GM21723 (cell line): ENCODE results near the gene CALCOCO2.
"Not testable (repeated sequence)": the region's sequence is repeated elsewhere in the genome, so short reads cannot be mapped to it uniquely, and the experiment has no call there.

Experiments
- ATAC-seq: cut with Tn5 transposase; IDR thresholded peaks from one replicate; pipeline ENCODE4 v1.9.1; 2021; ENCODE audit warnings: mild to moderate bottlenecking, moderate library complexity; ENCODE audit not compliant: unreplicated experiment

The CALCOCO2 gene

DNA sequence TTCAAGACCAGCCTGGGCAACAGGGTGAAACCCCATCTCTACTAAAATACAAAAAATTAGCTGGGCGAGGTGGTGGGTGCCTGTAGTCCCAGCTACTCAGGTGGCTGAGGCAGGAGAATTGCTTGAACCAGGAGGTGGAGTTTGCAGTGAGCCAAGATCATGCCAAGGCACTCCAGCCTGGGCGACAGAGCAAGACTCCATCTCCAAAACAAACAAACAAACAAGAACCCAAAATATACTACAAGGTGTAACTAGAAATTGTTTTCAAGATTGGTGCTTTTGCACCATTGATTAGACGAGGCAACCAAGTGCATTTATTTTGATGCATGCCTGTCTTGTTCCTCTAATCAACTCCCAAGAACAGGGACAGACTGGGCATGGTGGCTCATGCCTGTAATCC, 41.6 kb downstream of the CALCOCO2 start:
- not testable (repeated sequence) for ATAC-seq

DNA sequence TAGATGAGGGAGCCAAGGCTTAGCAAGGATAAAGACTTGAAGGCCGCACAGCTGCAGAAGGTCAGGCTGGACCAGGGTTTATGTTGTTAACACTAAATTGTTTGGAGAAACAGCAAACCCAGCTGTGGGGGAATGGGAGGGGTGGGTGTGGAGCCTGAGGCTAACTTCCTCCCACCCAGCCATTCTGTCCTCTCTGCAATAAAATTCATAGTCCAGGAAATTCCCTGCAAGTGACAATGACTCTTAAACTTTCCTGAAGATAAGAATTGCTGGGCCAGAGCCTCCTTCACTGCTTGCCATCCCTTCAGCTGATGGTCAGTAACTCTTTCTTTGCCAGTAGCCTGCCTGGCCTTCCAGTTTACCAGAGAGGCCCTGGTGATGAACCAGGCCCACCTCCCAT, 42.4 kb downstream of the CALCOCO2 start:
- no peak for ATAC-seq

DNA sequence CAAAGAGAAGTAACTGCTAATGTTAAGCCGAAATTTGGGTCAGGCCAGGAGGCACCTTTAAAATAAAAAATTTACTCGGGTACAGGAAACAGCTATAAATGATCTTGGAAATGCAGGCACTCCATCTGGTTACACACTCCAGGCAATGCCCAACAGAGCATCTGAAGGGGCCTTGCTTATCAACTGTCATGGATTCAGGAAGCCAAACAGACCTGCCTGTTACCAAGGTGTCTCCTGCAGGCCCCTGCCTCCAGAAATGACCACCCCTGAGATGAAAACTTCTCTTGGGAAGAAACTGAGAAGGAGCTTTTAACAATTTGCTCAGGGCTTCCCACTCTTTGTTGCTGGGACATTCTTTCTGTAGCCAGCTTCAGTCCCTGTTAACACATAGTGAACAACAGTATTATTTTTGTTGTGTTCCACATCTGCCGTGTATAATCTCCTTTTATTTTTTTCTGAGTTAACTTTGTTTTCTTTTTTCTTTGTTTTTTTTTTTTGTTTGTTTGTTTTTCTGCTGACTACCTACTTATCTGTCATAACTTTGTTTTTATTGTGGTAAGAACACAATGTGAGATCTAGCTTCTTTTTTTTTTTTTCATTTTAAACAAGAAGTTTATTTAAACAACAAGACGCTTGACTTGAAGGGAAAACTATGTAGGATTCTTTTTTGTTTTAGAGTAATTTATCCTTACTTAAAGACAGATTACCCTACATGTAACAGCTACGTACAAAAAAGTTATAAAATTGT, 43.0 kb downstream of the CALCOCO2 start:
- ATAC-seq = no peak

DNA sequence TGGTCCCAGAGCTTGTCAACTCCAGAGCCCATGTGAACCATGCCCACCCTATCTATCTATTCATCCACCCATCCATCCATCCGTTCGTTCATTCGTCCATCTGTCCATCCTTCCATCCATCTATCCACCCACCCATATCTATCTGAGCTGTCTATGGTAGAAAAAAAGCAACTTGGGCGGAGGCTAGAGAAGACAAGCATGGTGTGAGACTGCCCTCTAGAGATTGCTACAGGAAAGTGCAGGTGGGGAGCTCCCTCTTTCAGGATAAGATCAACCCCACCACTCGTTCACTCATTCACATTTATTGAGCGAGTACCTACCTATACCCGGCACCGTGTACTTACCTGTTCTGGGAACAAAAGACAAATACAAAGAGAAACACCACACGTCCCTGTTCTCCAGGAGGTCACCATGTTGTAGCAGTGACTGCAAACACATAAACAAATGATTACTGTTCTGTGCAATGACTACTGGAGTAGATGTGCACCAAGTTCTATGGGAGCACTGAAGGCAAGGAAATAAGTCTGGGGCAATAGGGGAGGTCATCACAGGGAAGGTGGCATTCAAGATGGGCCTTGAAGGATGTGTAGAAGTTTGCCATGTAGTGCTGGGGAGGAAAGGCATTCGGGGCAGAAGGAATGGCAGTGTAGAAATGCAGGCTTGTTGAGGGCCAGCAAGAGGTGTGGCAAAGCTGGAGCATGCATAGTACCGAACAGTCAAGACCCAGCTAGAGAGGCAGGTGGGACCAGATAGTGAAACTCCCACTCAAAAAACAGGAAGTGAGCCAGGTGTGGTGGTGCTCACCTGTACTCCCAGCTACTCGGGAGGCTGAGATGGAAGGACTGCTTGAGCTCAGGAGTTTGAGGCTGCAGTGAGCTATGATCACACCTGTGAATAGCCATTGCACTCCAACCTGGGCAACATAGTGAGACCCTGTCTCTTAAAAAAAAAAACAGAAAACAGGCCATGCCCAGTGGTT, 48.4 kb downstream of the CALCOCO2 start:
- no peak for ATAC-seq

DNA sequence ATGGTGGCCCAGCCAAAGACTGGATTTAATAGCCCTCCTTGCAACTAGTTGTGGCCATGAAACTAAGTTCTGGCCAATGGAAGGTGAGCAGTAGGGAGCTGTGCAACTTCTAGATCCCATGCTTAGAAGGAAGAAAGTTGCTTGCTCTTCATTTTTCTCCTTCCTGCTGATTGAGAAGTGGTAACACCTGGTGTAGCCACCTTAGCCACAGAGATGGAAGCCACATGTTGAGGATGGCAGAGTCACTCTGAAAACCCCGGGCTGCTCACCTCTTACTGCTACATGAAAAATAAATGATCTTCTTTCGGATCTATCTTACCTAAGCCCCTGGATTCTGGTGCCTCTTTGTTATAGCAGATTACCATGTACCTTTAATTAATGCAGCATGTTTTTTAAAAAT, 51.4 kb downstream of the CALCOCO2 start:
- ATAC-seq = no peak

DNA sequence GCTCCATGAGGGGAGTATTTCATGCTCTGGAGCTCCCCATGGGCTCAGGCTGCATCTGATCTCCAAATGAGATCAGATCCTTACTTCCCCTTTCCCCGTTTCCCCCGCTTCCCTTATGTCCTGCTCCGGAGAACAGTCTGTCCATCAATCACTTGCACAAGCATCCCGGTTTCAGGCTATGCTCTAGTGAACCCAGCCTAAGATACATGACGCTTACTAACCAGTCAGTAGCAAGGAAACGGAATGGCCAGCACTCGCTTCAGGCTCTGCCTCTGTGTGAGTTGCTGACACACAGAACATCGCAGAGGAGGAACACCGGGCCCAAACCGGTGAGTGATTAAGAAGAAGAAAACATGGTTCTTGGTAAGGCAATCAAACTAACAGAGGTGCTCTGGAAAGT, 52.3 kb downstream of the CALCOCO2 start:
- ATAC-seq = no peak

DNA sequence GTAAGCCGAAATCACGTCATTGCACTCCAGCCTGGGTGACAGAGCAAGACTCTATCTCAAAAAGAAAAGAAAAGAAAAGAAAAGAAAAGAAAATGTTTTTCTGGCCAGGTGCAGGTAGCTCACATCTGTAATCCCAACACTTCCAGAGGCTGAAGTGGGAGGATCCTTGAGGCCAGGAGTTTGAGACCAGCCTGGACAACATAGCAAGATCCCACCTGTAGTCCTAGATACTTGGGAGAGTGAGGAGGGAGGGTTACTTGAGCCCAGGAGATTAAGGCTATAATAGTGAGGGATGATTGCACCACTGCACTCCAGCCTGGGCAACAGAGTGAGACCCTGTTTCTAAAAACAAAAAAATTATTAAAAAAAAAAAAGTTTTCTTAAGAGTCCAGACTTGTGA, 59.3 kb downstream of the CALCOCO2 start:
- ATAC-seq = no peak

DNA sequence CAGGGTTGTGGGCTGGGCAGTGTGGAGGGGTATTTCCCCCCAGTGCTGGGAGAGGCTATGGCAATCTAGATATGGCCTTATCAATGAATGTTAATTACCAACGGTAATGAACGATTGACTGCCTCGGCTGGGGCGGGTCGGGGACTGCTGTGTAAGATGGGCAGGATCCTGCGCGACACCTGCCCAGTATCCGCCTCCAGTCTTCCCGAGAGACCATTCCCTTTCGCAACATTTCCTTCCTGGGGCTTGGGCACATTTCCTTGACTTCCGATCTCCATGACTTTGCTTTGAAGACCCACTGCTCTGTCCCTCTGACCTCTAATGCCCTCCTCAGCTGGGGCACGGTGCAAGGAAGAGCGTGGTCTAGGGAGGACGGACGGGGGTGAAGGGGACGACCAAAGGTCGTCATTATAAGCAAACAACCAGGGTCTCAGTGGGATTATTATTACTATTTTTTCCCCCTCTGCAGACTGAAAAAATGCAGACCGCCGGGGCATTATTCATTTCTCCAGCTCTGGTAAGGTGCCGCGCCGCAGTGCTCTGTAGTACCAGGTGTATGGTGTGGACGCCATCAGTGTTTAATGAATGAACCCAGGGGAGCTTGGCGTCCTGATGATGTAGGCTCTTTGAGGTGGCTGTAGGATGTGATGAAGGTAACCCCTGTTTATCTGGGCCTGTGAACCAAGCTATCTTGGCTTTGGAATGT, 62.3 kb downstream of the CALCOCO2 start:
- ATAC-seq = no peak

DNA sequence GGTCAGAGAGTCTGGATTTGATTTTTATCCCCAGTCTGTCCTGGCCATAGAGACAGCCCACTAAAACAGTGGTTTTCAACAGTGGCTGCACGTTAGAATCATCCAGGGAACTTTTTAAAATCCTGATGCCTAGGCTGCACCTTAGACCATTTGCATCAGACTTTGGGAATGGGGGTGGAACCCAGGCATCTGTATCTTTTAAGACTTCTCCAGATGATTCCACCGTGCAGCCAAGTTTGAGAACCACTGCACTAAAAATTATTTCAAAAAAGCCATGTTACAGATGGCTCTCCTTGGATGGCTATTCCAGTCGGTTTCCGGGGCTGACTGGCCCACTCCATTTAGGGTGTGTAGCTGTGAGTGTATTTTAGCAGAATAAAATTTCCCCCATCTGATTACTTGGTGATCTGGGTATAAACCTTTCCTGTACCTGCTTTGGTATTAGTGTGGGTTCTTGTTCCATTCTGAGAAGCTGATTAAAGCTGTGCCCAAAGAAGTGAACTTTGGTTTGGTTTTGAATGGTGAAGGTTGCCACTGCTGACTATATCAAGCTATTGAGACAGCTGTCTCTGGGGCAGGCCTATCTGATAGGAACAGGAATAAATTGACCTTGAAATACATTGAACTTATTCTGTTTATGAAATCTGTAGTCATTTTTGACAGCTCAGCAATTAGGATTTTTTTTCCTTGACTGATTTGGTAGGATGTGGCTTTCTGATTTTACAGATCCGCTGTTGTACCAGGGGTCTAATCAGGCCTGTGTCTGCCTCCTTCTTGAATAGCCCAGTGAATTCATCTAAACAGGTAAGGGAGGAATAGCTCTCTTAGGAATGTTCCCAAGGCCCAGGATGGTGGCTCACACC, 63.0 kb downstream of the CALCOCO2 start:
- no peak for ATAC-seq

DNA sequence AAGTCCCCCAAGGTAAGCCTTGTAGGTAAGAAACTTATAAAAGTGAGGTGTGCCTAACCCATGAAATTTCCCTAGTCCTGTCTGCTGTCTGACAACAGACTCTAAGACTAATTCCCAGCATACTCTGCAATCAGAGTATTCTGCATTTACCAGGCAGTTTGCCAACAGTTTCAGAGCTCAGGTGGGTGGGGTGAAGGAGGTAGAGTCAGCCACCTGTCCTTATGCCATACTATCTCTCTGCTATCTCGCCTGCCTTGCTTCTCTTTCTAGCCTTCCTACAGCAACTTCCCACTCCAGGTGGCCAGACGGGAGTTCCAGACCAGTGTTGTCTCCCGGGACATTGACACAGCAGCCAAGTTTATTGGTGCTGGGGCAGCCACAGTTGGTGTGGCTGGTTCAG, 64.1 kb downstream of the CALCOCO2 start:
- no peak for ATAC-seq

DNA sequence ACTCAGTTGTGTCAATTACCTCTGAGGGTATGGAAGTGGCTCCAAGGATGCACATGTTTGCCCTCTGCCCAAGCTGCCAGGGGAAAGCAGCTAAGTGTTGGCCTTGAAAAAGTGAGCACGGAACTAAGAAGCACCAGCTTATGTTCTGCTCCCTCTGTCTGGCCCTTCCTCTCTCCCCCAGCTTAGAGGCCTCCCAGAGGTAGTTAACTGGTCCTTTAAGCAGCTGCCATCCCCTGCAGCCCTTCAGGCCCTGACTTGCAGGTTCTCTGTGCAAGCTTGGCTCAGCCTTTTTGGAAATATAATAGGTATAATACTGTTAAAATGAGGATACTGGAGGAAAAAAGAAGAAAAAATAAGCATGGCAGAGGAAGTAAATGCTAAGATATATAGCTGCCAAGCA, 70.4 kb downstream of the CALCOCO2 start:
- ATAC-seq = no peak

DNA sequence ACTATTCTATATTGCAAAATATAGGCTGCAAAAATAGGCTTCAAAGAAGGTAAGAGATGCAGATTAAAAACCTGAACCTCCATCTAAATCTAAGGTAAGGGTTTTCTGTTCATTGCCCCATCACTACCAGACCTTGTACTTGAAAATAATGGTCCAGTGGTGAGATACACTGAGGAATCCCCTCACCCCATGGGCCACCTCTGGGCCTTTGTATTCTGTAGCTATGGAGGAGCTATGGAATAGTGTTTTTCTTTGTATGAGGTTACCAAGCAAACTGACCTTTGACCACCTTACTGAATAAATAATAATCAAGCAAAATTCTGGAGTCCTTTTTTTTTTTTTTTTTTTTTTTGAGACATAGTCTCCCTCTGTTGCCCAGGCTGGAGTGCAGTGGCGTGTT, 72.6 kb downstream of the CALCOCO2 start:
- no peak for ATAC-seq

DNA sequence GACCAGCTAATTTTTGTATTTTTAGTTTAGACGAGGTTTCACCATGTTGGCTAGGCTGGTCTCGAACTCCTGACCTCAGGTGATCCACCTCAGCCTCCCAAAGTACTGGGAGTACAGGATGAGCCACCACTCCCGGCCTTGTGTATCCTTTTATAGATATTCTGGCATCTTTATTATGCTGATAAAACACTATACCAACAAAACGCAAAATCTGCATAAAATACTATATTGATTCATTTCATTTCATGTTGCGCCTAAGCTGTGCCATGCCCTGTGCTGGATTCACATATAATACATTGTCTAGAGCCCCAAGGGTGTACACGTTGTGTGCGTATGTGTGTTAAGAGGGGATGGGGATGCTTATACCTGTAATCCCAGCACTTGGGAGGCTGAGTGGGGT, 73.6 kb downstream of the CALCOCO2 start:
- no peak for ATAC-seq

DNA sequence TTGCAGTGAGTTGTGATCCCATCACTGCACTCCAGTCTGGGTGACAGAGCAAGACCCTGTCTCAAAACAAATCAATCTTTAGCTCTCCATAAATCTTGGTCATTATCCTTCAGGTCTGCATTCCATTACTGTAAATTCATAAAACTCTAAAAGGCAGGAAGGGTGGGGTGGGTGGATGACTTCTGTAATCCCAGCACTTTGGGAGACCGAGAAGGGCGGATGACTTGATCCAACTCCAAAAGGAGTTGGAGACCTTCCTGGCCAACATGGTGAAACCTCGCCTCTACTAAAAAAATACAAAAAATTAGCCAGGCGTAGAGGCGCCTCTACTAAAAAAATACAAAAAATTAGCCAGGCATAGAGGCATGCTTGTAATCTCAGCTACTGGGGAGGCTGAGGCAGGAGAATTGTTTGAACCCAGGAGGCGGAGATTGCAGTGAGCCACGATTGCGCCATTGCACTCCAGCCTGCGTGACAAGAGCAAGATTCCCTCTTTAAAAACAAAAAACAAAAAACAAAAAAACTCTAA, 75.2 kb downstream of the CALCOCO2 start:
- ATAC-seq = no peak

DNA sequence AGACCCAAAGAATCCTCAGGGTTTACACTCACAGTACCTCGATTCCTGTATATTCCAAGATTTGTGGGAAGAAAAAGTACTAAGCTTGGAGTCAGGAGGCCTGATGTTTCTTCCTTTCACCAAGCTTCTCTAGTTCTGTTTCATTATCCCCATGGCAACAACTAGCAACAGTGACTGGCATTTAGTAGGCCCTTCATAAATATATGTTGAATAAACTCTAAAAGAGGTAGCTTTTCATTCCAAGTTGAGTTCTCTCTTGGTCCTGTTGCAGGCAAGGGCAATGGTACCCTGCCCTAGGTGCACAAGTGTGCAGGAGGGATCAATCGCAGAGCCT, 76.8 kb downstream of the CALCOCO2 start:
- ATAC-seq = no peak

DNA sequence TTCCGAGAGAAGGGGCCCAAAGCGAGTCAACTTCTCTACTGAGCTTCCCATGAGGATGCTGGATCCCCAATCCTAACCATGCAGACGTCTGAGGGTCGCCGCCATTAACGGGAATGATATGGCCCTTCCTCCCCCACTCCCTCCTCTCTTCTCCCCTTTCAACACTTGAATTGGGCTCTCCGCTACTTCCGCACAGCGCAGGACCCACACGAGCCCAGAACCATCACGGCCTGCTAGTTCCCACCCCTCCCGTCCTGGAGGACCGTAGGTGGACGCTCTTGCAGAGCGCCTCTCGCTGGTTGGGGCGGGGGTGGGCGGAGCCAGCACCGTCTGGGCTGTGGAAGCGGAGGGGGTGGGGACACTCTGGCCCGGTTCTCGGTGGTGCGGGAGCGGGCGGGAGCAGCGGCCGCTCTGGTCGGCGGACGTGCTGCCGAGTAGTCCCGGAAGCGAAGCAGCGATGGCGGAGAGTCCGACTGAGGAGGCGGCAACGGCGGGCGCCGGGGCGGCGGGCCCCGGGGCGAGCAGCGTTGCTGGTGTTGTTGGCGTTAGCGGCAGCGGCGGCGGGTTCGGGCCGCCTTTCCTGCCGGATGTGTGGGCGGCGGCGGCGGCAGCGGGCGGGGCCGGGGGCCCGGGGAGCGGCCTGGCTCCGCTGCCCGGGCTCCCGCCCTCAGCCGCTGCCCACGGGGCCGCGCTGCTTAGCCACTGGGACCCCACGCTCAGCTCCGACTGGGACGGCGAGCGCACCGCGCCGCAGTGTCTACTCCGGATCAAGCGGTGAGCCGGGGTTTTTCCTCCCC, 77.4 kb downstream of the CALCOCO2 start, which contains the start of gene UBE2Z:
Gene UBE2Z, plus strand, starts transcription at position 361 of the 797 bp plus-strand sequence. Its CDS starts 97 bp downstream, at position 458.
- peak; percentile 77 for ATAC-seq

DNA sequence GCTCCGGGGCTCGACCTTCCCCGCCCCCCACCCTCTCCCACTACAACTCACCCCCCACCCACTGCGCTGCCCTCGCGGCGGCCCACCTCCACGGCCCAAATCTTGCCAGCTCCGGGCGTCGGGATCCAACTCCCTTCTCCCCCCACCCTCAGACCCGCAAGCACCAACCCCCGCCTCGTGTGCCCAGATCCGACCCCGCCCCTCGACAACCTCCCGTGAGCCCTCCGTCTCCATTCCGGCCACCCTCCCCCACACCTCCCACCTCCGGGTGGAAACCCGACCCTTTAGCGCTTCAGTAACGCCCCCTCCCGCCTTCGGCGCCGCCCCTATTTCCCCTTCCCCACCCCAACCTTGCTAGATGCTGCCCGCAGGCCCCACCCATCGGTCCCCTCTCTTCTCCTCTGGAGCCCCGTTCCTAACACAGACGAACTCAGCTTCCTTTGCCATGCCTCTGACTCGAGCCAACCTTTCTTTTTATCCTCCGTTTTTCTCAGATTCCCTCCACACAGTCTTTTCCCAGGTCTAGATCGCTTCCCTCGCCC, 78.1 kb downstream of the CALCOCO2 start:
- ATAC-seq = peak; percentile 41

DNA sequence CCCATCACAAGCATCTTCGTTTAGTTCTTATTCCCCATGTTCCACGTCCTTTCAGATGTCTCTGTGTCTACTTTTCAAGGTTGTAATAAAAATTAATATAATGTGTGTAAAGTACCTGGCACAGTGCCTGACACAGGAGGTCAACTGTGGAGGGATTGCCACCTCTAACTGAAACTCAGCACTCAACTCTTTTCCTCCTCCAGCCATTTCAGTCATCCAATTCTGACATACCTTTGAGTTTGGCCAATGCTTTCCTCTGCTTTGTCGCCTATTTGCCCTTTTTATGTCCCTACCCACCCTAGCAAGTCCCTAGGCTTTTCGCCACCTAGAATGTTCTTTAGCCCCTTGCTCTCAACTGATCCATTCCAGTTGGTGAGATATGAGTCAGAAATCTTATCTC, 78.9 kb downstream of the CALCOCO2 start:
- no peak for ATAC-seq

DNA sequence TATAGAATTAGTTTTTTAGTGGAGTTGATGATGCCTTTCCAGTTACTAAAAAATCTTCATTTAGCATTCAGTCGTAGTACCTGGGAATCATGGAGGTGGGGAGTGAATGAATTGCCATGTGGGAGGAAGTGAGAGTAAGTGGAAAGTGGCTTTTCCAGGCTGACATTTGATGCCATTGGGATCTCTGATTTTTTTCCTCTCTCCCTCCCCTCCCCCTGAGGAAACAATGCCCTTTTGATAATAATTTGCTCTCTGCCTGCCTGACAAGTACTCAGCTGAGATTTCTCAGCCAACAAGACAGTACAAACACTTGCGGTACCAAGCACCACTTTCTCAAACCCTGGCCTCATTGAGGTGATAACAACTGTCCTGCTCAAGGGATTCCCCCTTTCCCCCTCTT, 79.5 kb downstream of the CALCOCO2 start:
- no peak for ATAC-seq
